ENCODE results near the gene PDE4D. TPM values are rescaled to one million over a fixed set of nuclear protein-coding genes. Genes with fewer than 3 reads are reported as not detected.
"Not testable (repeated sequence)": the region's sequence is repeated elsewhere in the genome, so short reads cannot be mapped to it uniquely, and the experiment has no call there.

Gene PDE4D
- total RNA-seq, 1 experiment from 2014 or later = 1.0 TPM

DNA sequence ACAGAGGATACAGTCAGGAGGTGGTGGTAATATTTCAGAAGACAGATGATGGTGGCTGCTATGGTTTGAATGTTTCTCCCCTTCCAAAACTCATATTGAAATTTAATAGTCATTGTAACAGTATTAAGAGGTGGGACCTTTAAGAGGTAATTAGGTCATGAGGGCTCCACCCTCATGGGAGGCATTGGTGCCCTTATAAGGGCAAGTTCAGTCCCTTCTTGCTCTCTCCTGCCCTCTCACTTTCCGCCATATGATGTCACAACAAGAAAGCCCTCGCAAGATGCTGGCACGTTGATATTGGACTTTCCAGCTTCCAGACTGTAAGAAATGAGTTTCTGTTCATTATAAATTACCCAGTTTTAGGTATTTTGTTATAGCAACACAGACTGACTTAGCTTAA is 274.9 kb downstream of the PDE4D start:
- DNase-seq (ENCODE audit: low read depth) = no peak

DNA sequence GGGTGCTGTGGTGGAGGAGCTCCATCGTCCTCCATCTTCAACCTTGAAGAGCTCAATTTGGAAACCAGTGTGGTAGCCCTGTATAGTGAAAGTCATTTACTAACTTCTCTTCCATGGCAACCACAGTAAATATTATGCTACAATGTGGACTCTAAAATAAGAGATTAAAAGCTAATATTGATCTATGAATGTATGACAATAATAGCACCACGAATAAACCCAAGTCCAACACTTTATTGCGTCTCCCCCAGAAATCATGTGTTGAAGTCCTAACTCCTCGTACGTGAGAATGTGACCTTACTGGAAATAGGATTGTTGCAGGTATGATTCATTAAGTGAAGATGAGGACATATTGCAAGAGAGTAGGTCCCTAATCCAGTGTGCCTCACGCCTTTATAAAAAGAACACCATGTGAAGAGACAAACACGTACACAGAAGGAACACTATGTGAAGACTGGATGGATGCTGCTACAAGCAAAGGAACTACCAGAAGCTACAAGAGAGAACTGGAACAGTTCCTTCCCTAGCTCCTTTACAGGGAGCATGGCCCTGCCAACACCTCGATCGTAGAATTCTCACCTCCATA is 276.2 kb downstream of the PDE4D start:
- no peak for DNase-seq (ENCODE audit: low read depth)

DNA sequence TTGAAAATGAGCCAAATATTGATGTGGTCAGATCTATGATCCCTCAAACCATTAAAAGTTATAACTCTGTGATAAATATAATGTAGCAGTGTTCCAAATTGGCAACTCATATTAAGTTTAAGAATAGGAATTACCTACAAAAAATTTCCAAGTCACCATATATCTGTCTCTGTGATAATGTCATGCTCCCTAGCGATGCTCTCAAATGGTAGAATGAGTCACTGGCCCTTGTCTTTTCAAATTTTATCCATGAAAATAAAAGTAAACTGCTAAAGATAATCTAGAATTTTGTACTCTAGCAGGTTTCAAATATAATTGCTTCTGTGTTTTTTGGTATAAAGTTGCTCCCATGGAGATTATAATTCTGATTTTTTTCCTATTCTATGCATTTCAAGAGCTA is 277.1 kb downstream of the PDE4D start:
- DNase-seq (ENCODE audit: low read depth) = no peak

DNA sequence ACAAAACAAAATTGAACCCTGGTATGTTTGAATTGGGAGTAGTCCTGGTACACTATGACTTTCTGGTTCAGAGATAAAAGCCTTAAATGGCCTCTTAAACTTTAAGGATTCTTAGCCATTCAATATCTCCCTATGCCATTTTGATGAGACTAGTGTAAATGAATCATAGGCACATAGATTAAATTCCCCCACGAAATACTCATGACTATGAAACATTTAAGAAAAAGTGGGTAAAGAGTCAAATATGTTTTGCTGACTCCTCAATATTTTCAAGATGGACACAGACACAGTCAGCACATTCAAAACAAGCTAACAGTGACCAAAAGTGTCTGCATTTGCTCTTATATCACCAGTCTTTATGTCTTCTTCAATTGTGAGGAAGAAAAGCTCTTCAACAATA is 278.3 kb downstream of the PDE4D start:
- no peak for DNase-seq (ENCODE audit: low read depth)

DNA sequence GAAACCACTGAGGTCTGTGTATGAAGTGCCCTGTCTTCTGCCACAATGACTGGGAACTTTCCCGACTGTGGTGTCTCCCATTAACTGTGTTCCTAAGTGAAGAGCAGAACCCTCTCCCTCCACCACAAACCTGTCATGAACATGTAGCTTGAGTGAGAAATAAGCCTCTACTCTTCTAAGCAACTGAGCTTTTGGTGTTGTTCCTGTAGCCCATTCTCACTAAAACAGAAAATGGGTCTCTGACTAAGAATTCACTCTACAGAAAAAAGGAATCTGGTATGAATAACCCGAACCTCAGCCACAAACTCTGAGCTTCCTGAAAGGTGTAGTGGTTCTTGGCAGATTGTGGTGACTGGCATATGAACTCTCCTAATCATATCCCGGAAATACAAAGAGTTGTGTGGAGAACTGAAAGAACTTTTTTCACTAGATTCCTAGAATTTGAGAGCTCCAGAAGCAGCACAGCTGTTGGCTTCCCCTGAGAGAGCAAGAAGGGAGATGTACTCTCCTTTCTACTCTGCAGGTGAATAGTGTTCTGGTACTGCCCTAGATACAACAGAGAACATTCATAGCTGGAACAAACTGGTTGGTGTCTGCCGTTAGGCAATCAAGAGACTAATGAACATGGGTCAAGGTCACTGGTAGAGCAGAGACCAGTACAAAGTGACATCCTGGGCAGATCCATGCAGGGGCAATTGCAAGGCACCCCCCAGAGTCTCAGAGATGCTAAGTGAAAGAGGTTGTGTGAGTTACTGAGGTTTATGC is 283.8 kb downstream of the PDE4D start:
- DNase-seq (ENCODE audit: low read depth) = peak; percentile 60

DNA sequence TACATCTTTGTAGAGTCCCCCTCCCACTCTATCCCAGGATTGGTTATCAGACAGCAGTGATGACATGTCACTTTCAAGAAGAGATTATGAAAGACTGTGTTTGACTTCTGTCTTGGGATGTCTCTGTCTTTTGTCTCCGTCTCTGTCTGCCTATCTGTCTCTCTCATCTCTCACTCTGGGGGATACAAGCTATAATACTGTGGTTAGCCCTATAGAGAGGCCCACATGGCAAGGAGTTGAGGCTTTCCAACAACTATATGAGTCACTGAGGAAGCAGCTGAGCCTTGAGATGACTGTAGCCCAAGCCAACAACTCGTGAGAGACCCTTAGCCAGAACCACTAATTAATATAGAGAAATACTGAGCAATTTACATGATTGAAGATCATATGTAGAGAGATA is 284.8 kb downstream of the PDE4D start:
- DNase-seq (ENCODE audit: low read depth) = peak; percentile 71

DNA sequence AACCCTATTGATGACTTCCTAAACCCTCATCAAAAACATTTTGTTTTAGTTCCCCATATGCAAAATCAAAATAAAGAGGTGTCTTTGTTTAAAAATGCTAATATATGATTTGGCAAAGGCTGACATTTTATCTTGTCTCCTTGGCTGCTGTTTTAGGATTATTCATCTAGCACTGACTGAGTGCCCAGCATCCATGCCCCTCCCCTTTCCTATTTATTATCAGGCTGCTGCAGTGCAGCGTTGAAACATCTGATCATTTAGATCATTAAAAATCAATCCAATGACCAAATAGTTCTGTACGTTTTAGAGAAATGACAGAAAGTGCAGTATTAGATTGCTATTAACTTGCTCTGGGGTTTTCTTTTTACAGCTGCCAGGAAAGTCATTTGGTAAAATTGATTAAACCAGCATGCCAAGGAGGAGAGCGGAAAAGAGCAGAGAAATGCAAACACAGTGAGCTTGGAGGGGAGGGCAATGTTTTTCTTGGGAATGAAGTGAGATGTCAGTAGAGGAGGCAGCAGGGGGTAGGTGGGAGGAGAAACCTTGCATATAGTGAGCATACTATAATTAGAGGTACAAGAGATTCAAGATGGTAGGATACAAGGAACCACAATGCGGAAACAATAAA is 286.3 kb downstream of the PDE4D start:
- no peak for DNase-seq (ENCODE audit: low read depth)

DNA sequence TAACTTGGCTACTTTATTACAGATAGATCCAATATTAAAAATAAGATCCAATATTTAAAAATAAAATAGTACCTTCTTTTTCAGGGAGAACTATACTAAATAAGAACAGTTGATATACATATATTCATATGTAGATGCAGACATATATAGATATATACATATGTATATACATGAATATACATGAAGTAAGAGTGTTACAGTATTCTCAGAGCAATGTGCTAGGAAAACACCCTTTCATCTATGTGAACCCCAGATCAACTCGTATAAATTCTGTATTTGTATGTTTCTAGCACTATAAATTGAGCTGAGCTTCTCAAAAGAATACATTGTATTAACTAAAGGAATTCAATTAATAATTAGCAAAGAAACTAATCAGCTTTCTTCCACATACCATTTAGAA is 287.6 kb downstream of the PDE4D start:
- DNase-seq (ENCODE audit: low read depth) = no peak

DNA sequence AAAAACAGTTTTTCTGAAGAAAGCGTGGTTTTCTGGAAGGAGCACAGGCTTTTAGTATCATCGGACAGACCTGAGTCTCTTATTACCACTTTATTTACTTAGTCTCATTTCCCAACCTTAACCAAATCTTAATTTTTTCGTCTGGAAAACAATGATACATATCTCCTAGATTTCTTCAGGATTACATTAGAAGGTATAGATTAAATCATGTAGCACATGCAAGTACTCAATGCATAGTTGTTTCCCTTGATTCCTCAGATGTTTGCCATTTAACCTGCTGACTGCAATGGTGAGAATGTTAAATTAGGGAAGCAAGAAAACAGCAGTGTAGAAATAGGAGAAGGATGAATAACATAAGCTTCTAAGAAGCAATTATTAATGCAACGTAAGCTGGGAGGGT is 289.4 kb downstream of the PDE4D start:
- DNase-seq (ENCODE audit: low read depth) = no peak

DNA sequence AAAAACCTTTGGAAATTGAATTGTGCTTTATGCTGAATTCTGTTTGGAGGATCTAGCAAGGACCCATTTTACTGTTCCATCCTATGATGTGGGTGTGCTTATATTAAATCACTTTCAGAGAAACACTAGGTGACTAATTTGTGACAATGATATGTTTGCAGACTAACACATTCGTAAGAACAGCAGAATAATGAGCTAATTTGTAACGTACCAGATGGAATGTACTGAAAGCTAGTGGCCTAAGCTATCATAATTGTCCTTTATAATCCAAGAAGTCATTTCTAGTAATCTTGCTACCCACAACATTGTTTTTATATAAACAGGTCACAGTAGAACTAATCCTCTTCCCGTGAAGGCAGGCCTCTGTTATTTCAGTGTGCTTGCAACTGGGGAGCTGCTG is 292.5 kb downstream of the PDE4D start:
- DNase-seq (ENCODE audit: low read depth) = no peak

DNA sequence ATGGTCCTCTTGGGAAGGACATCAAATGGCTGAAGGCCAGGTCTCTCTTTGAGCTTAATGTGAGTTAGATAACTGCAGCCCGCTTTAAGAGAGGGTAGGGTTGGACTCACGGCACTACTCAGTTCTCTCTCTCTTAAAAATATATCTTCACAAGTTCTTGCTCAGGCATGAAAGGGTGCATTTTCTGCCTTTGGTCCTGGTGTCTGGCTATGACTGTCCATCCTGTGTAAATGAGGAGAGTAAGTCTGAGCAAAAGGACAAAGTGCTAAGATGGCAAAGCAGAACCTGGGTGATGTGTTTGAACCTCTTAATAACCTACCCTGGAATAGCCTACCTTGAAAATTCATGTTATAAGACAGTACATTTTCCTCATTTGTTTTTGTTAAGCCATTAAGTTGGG is 293.4 kb downstream of the PDE4D start:
- no peak for DNase-seq (ENCODE audit: low read depth)

DNA sequence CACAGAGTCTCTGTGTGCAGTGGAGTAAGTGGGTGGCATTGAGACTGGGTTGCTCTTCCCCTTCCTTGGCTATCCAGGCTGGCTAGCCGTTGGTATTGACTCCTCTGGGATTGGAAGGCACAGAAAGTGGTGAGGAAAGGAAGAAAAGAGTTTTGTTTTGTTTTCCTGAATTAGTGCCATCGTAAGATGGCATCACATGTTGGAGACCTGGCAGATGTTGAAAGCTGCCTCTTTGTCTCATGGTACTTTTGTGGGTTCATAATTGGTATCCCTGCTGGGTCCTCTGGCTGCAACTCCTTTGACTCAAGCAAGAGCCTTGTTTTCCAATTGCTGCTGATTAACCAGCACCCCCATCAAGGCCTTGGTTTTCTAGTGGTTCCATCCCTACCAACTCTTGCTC is 293.8 kb downstream of the PDE4D start:
- DNase-seq (ENCODE audit: low read depth) = no peak

DNA sequence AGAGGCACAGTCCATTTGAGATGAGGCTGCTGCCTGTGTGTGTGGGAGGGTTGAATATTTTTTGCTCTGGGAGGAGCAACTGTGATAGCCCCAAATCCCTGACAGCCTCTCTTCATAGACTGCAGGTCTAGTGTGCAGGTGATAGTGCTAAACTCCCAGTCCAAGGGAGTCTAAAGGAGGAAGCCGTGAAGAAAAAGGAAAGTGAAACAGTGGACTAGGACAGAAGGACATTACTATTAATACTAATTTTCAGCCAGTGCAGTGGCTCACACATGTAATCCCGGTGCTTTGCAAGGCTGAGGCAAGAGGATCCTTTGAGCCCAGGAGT is 295.0 kb downstream of the PDE4D start:
- no peak for DNase-seq (ENCODE audit: low read depth)

DNA sequence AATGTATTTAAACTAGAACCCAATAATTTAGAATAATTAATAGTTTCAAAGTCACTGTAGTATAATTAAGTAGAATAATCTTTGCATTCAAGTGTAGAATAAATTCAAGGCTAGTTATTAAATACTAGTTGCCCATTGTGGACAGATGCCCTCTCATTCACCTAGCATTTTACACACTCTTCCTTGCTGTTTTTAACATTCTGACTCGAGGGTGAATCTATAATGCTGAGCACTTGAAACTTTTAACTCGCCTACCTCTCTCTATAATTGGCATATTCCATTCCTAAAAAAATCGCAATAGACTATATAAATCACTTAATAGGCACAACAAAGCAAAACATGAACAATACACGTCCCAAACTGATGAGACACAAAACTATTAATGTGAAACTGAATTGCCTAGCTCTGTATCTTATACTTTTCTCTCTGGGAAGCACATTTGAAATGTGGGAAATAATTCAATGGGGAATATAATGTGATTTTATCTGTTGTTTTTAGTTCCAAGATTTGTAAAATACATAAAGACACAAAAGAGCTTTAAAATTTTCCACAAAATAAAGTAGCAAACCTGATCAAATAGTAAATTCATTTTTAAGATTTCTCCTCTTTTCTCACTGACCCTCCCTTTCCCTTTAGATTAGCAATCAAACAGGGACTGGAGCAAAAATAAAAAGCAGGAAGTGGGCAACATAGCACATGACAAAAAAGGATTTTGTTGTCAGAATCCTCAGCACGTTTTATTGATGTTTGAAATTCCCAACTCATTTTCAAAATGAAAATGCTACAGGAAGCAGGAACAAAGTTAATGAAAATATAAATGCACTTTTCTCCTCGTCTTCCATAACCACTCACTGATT is 295.6 kb downstream of the PDE4D start:
- DNase-seq (ENCODE audit: low read depth) = peak; percentile 42

DNA sequence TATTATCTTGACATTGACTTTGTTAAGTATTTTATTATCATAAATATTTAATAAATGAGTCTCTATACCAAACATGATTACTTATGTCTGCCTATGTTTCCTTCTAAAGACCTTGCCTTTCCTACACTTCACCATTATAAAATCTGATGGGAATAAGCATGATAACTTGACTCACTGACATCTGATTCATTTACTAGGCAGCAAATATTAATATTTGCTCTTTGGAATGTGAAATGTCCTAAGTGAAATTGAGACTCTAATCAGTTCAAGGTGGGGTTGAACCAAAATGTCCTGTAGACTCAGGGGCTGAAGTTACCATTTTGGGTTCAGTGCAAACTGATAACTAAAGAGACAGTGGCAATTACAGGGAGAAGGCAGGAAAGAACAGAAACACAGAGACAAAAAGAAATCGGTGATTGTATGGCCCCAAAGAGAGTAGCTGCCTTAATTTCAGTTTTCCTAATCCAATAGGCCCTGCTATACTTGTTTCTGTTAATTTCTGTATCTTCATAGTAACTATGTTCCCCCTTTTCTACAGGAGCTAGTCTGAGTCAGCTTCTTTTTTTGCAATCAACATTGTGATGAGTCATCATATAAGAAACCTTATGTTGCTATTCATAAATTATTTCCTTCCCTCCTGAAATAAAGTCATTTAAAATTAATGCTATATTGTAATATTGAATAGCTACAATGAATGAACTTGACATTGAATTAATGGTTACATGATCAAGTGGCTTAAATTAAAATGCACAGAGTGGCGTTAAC is 296.8 kb downstream of the PDE4D start:
- peak; percentile 63 for DNase-seq (ENCODE audit: low read depth)

DNA sequence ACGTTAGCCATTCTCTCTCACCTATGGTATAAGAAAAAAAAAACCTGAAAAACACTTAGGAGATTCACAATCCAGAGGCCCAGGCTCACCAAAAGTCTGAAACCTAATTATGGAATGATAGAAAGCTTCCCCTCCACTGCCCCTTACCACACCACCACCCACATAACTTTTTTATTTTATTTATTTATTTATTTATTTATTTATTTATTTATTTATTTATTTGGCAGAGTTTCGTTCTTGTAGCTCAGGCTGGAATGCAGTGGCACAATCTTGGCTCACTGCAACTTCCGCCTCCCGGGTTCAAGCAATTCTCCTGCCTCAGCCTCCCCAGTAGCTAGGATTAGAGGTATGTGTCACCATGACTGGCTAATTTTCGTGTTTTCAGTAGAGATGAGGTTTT is 299.4 kb downstream of the PDE4D start:
- not testable (repeated sequence) for DNase-seq (ENCODE audit: low read depth)

DNA sequence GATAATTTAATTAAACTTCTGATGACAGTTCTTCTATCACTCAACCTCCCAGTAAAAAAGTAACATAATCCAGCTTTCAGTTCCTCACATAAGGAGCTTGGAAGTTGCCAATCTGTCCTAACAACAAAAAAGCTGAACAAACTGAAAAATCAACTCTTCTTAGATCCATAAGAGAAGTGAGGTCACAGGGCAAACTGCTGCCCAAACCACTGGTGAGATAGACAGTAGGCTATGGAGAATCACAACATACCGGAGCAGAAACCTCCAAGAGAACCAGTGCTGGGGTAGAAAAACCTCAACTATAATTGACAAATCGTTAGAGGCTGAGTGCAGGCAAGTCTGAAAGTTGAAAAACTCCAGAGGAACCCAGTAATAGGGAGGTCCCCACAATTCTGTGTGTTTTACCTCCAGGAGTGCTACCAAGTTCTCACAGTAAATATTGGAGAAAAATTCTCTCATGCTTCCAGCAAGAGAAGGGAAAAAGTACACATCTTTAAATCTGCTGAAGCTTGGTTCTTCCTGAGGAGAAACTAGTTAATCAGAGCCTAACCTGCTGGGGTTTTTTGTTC is 300.0 kb downstream of the PDE4D start:
- no peak for DNase-seq (ENCODE audit: low read depth)

DNA sequence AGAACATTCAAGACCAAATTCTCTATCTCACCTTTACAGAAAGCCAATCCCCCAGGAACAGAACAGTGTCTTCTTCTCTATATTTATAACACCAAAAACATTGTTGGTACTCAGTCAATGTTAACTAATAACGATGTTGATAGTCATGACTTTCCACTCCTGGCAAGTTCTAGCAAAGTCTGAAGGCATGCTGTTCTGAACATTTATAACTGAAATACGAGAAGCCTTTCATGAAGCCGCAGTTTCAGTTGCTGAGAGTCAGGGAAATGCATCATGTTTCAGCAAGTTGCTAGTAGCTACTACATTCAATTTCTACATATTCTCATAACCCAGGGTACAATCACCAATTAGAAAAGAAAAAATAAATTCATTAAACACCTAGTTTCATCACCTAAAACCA is 301.4 kb downstream of the PDE4D start:
- no peak for DNase-seq (ENCODE audit: low read depth)

DNA sequence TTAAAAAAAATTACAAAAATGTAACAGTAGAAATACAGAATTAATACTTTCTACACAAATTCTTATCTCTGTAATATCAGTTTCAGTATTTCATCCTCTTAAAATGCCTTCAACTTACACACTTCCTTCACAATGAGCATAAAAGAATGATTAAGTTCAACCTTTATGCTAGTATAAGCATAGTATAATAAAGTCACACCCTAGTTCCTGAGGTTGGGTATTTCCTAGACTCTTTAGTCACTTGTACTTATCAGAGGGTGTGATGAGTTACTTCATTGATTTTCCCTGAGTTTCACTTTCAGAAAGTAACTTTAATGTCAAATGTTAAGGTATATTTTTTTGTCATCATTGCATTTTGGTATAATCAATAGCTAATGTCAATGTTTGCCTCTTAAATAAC is 302.4 kb downstream of the PDE4D start:
- no peak for DNase-seq (ENCODE audit: low read depth)

DNA sequence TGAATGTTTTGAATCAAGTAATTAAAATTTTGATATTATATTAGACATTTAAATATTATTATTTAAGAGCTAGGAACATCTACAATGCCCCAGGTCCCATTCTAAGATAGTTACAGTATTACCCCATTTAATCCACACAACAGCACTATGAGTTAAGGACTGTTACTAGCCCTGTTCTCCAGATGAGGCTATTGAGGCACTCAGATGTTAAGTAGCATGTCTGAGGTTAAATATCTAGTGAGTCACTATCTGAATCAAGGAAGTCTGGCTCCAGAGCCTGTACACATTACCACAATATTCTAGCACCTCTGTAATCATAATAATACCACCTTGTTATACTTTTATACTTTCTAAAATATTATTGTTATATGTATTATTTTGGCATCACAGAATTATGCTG is 304.6 kb downstream of the PDE4D start:
- peak; percentile 61 for DNase-seq (ENCODE audit: low read depth)

All from HT1080 (cell line).